GM21737 (cell line): ENCODE measurements around the gene P4HA3.

Experiments used
- ATAC-seq: cut with Tn5 transposase; IDR thresholded peaks from one replicate; pipeline ENCODE4 v1.9.1; 2021; ENCODE audit warnings: mild to moderate bottlenecking, moderate library complexity; ENCODE audit not compliant: unreplicated experiment

Gene P4HA3

DNA sequence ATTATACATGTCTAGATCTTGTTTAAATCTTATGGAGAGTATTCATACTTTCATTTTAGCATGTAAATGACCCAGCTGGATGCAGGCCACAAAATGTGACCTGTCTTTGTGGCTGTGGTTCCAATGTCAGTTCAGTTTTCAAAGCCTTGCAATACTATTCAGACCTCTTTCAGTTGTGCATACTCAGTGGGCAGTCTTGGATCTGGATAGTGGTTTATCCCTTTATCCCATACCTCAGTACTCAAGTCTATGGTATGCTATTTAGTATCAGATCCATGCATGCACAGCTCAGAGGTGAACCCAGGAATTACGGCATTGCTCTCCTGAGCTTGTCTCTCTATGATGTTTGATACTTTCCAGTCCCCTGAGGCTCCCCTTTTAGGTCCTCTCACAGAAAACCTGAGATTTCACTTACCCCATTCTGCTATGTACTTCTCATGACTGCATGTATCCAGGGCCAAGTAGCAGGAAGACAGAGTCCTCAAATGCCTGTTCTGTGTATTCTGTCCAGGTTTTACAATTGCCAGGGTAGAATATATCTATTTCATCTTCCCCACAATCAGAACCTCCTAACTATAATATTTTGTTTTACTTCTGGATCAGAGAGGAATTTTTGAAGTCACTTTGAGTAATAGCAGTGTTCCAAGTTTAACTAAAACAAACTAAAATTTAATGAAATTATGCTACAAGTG, 6.9 kb upstream of the P4HA3 start:
- no peak for ATAC-seq

DNA sequence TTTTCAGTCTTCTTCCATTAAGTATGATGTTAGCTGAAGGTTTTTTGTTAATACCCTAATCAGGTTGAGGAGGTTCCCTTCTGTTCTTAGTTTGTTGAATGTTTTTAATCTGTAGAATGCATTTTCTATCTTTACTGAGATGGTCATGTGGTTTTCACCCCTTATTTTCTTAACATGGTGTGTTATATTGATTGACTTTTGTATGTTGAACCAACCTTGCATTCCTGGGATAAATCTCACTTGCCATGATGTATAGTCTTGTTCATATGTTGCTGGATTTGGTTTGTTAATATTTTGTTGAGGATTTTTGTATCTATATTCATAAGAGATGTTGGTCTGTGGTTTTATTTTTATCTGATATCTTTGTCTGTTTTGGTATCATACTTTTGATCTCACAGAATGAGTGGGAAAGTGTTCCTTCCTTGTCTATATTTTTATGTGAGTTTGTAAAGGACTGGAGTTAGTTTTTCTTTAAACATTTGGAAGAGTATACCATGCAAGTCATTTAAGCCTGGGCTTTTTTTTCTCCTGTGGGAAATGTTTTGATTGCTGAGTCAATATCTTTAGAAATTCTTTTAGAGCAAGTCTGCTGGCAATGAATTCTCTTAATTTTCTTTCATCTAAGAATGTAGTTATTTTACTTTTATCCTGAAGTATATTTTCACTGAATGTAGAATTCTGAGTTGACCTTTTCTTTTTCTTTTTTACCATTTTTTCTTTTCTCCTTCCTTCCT, 5.5 kb upstream of the P4HA3 start:
- ATAC-seq: no peak

DNA sequence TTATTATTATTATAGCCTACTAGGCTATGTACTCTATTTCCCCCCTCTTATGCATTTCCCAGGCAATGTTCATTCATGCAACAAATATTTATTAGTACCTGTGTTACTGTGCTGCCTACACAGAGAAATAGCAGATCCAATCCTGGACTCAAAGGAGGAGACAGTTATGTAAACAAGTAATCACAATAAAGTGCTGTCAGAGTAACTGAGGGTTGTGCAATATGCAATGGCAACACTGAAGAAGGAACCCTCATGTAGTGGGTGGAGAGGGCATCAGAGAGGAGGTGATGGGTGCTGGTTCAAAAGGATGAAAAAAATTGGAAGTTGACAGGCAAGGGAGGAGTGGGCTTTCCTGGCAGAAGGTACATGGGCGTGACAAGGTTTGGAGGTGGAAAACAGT, 886 bp upstream of the P4HA3 start:
- ATAC-seq: no peak

DNA sequence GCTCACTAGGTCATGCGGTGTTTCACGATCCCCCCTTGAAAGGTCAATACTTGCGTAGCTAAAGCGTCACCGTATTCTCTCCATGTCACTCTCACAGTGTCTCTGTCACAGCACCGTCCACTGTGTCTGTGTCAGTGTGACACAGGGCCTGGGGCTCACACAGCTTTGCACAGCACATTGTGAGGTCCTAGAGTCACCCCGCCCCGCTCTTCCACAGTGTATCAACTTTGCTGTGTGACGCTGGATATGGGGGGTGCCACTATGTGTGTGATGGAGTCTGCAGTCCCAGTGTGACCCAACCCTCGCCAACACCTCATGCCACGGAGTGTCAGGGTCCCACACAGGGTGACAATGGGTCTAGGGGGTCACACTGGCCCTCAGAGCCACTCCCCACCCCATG, 583 bp downstream of the P4HA3 start:
- ATAC-seq: no peak

DNA sequence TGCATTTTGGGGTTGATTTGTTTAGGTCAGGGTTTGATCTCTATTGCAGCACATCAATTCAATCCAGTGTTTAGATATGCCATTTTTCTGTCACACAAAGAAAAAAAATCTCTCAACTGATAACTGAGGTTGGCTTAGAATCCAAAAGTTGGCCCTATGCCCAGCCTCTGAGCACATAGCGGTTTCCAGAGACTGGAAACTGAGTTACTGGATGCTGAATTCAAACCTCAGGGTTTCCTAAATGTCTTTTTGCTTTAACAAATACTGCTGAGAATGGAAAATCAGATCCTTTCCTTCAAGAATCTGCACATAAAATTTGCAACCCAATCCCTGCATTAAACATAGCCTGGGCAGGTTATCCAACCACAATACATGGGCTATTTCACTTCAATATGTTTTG, 4.0 kb downstream of the P4HA3 start:
- ATAC-seq: no peak

DNA sequence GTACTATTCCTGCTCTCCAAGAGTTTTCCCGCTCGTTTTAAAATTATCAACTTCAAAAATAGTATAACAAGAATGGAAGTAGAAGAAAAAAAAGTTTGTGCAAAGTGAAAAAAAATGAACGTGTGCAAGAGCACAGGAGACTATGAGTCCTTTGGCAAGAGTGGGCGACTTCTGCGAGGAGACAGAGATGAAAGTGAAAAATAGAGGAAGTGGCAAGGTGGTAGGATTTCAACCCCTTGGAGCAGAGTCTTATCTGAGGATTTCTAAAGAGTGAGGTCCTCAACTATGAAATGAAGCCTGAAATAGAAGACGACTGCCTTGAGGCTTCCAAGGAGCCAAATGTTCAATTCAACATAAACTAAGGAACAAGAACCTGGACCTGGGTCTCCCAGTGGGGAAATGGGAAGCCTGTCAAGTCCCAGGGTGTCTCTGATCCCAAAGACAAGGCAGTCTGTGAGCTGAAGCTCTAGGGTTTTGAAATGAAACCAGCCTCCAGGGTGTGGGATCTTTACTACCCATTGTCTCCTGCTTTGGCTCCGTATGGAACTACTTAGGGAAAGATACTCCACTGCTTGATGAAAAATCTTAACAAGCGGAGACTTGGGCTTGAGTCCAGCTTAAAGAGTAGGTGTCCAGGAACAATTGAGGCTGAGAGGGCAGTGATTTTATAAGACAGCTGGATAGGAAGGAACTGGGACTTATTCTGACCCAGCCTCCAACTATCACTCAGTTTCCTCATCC, 4.8 kb downstream of the P4HA3 start:
- ATAC-seq: no peak

DNA sequence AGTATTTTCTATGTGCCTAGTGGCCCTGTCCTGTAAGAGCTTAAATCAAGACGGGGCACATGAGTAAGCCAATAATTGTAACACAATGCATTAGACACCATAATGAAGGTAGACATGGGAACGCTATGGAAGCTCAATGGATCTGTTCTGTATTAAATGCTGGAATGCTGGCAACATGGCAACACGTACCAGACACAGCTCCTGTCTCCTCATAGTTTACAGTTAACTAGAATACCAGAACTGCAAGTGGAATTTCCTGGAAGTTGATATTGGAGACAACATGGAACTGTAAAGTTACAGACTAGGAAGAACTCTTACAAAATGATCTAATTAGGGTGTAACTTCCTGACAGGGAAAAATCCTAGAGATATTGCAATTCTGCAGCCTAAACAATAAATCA, 12.4 kb downstream of the P4HA3 start:
- ATAC-seq: no peak

DNA sequence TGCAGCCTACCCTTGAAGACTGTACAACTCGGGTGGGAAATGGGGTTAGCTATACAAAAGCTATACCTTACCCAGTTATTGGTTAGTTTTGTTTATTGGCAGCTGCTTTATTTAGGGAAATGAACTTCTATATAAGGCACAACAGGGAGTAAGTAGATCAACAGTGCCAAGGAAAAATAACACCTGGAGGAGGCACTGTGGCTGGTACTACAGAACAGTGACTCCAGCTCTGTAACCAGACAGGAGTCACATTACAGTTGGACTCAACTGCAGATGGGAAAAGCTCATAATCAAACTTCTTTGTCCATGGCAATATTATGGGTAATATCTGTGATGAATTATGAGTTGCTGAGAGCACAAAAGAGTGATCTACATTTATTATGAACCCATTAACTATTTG, 14.0 kb downstream of the P4HA3 start:
- ATAC-seq: no peak

DNA sequence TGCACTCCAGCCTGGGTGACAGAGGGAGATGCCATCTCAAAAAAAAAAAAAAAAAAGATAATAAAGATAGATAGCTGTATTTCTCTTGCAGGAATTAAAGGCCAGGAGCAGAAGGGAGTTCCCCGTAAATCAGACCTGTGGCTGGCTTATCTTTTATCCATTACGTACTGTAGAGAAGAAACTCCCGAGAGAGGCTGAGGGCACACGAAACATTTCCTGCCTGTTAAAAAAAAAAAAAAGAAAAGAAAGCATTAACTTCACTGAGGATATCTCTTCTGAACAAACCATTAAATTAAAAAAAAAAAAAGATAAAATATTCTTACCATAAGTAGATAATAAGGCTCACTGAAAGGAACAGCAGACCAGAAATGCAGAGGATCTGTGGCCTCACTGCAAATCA, 22.5 kb downstream of the P4HA3 start:
- ATAC-seq: no peak

DNA sequence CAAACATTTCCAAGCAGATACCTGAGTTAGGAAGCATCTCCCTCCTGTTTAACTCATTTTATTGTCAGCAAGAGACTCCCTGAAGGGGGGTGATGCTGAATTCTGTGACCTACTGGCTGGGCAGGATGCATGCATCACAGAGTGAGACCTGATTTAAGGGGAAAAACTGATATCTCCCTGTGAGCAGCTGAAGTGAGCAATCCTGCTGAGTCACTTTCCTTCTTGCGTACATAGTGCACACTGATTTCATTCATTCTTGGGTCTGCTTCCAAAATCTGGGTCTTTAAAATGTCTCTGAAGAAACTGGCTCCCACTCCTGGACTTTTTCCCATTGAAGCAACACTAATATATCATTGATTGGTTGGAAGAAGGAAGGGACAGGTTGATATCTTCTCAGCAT, 23.3 kb downstream of the P4HA3 start:
- ATAC-seq: no peak

DNA sequence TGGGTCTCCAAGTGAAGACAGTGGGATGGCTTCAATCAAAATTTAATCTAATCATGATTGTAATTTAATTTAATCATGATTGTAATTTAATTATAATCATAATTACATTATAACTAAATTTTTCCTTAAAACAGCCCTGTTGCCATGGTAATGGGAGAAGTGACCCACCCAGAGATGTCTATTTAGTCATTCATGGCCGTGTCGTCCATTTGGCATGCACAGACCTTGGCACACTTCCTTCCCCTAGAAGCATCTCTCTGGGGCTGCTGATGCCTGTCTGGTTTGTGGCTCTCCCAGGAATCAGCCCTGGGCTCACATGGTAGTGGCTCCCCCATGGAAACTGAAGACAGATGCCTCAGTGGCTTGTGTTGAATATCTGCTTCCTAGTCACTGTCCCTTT, 27.0 kb downstream of the P4HA3 start:
- no peak for ATAC-seq

DNA sequence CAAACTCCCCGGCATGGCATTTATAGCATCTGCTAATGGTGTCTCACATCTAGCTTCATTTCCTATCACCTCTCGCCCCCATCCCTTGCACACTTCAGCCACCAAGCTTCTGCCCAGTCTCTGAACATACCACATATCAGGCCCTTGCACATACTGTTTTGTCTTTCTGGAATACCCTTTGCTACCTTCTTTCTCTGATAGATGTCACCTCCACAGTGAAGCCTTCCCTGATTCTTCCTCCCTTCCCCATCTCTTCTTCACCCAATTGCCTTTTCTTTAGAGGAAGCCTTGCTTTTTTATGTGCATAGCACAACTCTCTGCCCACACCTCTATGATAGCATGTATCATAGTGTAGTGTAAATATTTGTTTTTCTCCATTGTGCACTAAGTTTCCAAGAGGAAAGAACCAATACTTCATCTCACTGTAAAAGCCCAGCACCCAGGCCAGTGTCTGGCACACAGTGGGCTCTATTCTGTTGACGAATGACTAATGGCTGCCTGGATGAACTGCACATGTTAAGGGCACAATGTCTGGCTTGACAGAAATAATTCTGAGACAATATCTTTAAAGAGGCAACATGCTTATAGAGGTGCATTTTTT, 27.8 kb downstream of the P4HA3 start:
- no peak for ATAC-seq

DNA sequence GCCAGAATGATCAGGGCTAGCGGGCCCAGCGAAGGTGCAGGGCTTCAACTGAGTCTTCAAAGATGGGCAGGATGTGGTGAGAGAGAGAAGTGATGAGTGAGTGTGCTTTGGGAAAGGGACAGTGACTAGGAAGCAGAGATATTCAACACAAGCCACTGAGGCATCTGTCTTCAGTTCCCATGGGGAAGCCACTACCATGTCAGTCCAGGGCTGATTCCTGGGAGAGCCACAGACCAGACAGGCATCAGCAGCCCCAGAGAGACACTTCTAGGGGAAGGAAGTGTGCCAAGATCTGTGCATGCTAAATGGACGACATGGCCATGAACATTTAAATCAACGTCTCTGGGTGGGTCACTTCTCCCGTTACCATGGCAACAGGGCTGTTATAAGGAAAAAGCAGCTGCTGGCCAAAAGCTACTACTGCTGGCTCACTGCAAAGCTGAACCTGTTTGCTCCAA, 28.5 kb downstream of the P4HA3 start:
- no peak for ATAC-seq

DNA sequence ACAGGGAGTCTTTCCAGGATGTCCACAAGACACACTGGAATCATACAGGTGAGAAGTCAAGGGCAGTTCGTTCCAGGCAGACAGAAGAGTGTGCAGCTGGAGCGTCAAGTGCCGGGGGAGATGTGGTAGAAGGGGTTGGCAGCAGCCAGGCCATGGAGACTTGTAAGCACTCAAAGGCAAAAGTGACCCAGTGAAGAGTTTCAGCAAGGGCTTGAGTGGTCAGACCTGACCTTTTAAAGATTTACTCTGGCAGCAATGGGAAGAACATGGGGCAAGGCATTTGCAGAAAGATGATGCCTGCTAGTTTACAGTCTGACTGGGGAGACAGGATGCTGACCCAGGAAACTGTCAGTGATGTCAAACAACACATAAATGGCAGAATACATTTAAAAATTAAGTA, 29.0 kb downstream of the P4HA3 start:
- ATAC-seq: no peak

DNA sequence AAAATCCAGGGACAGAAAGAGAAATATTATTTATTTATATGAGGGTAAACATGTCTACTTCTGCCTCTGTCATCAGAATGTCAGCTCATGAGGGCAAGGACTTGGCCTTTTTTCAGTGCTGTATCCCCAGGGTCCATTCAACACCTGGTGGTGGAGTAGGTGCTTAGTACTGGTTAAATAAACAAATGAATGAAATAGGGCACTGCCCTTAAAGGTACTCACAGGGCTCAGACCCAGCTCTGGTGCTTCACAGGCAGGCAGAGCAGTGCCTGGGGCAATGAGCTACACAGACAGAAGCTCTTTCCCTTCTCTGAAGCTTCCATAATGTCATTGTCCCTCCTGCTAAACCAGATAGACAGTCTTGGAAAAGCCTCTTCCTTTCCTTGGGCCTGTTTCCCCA, 30.9 kb downstream of the P4HA3 start:
- ATAC-seq: no peak

DNA sequence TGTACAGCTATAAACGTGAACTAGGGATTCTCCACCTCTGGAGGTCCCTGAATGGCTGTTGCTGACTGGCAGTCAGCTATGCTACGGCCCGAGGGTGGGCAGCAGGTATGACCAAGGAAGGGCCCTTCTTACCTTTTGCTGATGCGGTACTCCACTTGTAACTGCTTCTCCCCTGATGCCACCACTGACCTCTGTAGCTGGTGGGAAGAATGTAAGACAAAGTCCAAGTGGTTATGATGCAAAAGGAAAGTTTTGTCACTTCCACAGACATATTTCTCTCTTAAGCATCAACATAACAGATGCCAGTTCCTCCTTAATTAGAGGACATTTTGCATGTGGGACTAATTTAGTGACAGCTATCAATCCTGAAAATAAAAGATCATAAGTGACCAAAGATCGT, 32.2 kb downstream of the P4HA3 start:
- no peak for ATAC-seq

DNA sequence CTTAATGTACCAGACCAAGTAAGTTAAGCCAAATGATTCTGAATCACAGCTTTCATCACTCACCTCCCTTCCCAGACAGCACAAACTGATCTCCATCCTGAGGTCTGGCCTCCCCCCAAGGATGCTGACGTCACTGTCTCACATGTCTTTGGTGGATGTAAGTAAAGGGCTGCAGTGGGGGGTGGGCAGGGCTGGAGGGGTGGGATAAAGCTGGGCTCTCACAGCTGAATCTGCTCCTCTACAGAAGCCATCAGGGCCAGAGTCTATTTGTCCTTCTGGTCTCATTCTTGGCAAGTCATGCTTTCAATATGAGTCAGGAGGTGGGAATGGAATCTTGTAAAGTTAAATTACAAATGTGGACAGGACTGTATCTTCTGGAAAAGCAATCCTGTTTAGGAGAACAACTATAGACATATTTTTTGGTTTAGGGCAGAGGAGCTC, 32.7 kb downstream of the P4HA3 start:
- no peak for ATAC-seq

DNA sequence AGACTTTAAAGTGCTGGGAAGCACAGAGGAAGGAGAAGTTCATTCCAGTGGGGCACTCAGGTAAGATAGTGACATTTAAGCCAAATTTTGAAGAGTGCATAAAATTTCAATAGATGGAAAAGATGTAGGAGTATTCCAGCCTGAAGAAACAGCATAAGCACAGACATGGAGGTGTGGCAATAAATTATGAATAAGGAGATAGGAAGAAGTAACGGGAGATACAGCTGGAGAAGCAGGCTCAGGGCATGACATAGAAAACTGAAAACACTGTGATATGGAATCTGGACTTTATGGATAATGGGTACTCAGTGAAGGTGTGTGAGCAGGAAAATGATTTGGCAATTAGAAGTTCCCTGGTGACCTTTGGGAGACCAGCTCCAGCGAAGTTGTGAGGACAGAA, 33.3 kb downstream of the P4HA3 start:
- ATAC-seq: no peak

DNA sequence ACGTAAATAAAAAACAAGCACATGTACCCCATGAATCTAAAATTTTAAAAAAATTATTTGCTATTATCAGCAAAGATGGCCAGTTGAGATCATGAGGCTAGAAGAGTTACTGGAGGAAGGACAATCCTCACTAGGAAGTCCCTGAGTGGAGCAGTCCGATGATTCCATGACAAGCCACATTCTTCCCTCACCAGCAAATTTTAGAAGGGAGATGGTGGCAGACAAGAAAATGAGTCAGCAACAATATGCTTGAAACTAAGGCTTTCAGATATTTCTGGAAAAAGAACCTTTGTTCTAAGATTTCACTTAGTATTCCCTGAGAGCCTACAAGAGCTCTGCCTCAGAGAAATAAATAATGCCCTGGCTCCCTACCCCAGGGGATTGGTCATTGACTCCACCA, 34.9 kb downstream of the P4HA3 start:
- no peak for ATAC-seq

DNA sequence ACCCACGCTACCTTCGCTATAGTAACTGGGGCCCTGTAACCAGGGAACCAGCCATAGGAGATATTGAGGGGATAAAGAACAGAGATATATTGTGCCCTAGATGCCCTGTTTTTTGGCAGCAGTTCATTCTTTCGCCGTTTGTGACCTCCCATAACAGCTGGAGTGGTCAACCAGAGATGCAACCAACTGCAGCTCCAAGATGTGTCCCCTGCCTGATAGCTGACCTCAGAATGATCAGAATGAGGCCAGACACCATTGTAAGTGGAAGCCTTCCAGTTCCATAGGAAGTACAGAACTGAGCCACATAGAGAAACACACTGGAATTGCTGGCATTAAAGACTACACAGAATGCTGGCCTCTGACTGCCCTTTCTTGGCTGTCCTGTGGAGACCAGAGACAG, 39.2 kb downstream of the P4HA3 start:
- no peak for ATAC-seq

DNA sequence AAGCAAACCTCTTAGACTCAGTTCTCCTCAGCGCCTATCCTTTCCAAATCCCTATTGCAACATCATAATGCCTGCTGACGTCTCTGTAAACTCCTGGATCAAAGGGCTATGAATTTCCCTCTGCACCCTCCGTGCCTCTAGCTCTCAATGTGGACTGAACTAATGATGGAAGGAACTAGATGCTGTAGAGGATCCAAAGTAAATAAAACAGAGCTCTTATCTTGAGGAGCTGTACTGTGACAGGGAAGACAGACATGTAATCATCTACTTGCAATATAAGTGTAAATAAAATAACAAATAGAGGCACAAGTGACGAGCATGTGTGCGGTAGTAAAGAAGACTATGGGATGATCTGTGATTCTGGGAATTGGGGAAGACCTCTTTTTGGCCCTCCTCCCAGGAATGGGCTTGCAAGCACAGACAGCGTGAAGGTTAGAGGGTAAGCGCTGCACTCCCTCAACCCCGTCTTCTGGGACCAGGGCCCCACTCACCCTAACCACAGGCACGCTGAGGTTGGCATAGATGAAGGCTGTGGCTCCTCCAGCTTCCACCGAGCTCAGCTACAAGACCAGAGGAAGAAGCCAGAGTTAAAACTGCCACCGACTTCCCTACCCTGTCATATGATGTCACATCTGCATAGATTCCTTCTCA, 42.2 kb downstream of the P4HA3 start:
- no peak for ATAC-seq
